Mesothelial cell of epicardium (in vitro differentiated cells): ENCODE results near the gene MED27. TPM values are rescaled to one million over a fixed set of nuclear protein-coding genes. Genes with fewer than 3 reads are reported as not detected.

Experiments used
- DNase-seq, 2 experiments: peaks; one replicate each; pipeline ENCODE4 v3.0.0; 2021; ENCODE audit warnings: low spot score in 2 of 2; ENCODE audit not compliant: unreplicated experiment in 2 of 2
- H3K27ac Mint-ChIP-seq: 2 replicates; pipeline ENCODE4 v1.8.0; 2021; ENCODE audit warnings: mixed read lengths
- H3K27me3 Mint-ChIP-seq: 2 replicates; pipeline ENCODE4 v1.8.0; 2021; ENCODE audit warnings: low read depth, mixed read lengths
- H3K36me3 Mint-ChIP-seq: 2 replicates; pipeline ENCODE4 v1.8.0; 2021; ENCODE audit warnings: mixed read lengths
- H3K4me1 Mint-ChIP-seq: 2 replicates; pipeline ENCODE4 v1.8.0; 2021; ENCODE audit warnings: mixed read lengths
- H3K4me3 Mint-ChIP-seq: 2 replicates; pipeline ENCODE4 v1.8.0; 2021; ENCODE audit warnings: mild to moderate bottlenecking, moderate library complexity, mixed read lengths
- H3K9me3 Mint-ChIP-seq: 2 replicates; pipeline ENCODE4 v1.8.0; 2021; ENCODE audit warnings: mixed read lengths
- CTCF ChIP-seq: fragments of 200-600 bp; sonication (generic); IDR thresholded peaks from one replicate; pipeline ENCODE4 v1.5.0; 2021; ENCODE audit warnings: antibody characterized with exemption; ENCODE audit not compliant: unreplicated experiment
- total RNA-seq: library from RNA; stranded (reverse); gene quantifications from 3 replicates; pipeline ENCODE4 v1.2.1, GENCODE V29; 2021

The MED27 gene
- total RNA-seq, 1 donor from 2014 or later, result 29.0 TPM

- TF ChIP-seq CTCF, result no peak
- H3K27me3 Mint-ChIP-seq, result no peaks in the 10 kb centered on the region
- H3K27ac Mint-ChIP-seq, result no peak overlapping the region
- no peak for DNase-seq
- no peak overlapping the region for H3K4me3 Mint-ChIP-seq
- H3K9me3 Mint-ChIP-seq, result no peaks in the 10 kb centered on the region
- H3K4me1 Mint-ChIP-seq, result no peaks in the 10 kb centered on the region
- H3K36me3 Mint-ChIP-seq, result peaks cover 32% of the 10 kb centered on the region
Measured at GRCh38 chr9:131863306-131863896, 216.3 kb downstream of the MED27 start.

GRCh38 chr9:131862261-131862660, 217.4 kb downstream of the MED27 start:
- H3K36me3 Mint-ChIP-seq, result peaks cover 32% of the 10 kb centered on the region
- no peaks in the 10 kb centered on the region for H3K9me3 Mint-ChIP-seq
- no peaks in the 10 kb centered on the region for H3K4me1 Mint-ChIP-seq

GRCh38 chr9:131860430-131860829, 219.2 kb downstream of the MED27 start:
- DNase-seq, result no peak
- no peak for TF ChIP-seq CTCF
- no peak overlapping the region for H3K4me3 Mint-ChIP-seq
- no peaks in the 10 kb centered on the region for H3K4me1 Mint-ChIP-seq
- H3K27me3 Mint-ChIP-seq, result no peaks in the 10 kb centered on the region
- H3K36me3 Mint-ChIP-seq, result peaks cover 30% of the 10 kb centered on the region
- H3K27ac Mint-ChIP-seq, result no peak overlapping the region
- no peaks in the 10 kb centered on the region for H3K9me3 Mint-ChIP-seq

More at GRCh38 chr9:131862261-131862660, 217.4 kb downstream of the MED27 start:
- DNase-seq, result no peak
- no peaks in the 10 kb centered on the region for H3K27me3 Mint-ChIP-seq
- no peak for TF ChIP-seq CTCF
- no peak overlapping the region for H3K4me3 Mint-ChIP-seq
- H3K27ac Mint-ChIP-seq, result no peak overlapping the region

GRCh38 chr9:131858147-131858546, 221.5 kb downstream of the MED27 start:
- Mint-ChIP-seq H3K4me3 (no peak overlapping the region), H3K36me3 (peaks cover 29% of the 10 kb centered on the region), H3K9me3 (no peaks in the 10 kb centered on the region), H3K27me3 (no peaks in the 10 kb centered on the region), H3K4me1 (peaks cover 4% of the 10 kb centered on the region), H3K27ac (no peak overlapping the region)
- DNase-seq, result no peak
- TF ChIP-seq CTCF, result no peak

GRCh38 chr9:131856105-131856504, 223.6 kb downstream of the MED27 start:
- no peak overlapping the region for H3K4me3 Mint-ChIP-seq
- DNase-seq, result no peak
- H3K27me3 Mint-ChIP-seq, result no peaks in the 10 kb centered on the region
- H3K36me3 Mint-ChIP-seq, result peaks cover 11% of the 10 kb centered on the region
- H3K27ac Mint-ChIP-seq, result no peak overlapping the region
- no peaks in the 10 kb centered on the region for H3K9me3 Mint-ChIP-seq
- no peak for TF ChIP-seq CTCF
- peaks cover 4% of the 10 kb centered on the region for H3K4me1 Mint-ChIP-seq
